ENCODE data around the gene EFCAB6. TPM values are rescaled to one million over a fixed set of nuclear protein-coding genes. Genes with fewer than 3 reads are reported as not detected.

Gene EFCAB6
- total and polyA plus RNA-seq, 10 of the 15 experiments (the other 5 are each of a cell fraction or from before 2014, with no cell fraction given): 0.05 to 0.42 (median 0.19) TPM

DNA sequence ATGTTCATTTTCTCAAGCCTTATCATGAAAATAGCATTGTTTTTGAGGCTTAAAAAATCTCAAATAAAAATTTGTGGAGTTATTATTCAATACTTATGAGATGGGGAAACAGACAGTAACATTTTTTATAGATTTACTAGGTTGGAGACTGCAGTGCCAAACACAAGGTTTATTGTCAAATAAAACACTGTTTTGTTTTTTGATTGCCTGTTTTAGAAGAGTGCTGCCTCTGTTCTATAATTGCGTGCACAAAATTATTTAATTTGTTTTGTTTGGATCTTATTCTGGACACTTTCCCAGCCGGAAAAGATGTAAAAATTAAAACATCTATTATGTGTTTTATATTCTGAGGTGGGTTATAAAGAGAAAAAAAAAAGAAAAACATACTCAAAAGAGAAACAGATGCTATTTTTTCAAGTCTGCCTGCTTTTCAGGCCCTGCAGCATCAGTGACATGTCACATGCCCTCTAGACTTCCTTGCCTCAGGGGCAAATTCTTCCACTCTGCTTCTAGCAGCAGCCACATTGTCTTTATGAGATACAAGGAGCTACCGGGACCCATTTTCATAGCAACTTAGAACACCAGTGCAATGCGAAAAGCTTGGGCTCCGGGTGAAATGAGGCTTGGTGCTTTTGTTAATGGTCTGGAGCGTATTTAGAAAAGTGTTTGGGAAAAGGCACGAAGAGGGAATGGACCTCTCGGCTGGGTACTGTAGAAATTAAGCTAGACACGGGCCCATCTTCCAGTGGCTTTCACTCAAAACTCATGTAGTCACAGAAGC lies 77.5 kb downstream of the EFCAB6 start:
- no peaks in the 10 kb centered on the region for H3K4me1 ChIP-seq (ENCODE audit: control insufficient read depth, insufficient read depth, low read length)
- no peak for ATAC-seq
- TF ChIP-seq RBBP5 (conservative IDR thresholded peaks at IDR 0.05) (no peak), SIX5 (IDR thresholded peaks at IDR 0.05; ENCODE audit: low read depth, low read length, severe bottlenecking) (no peak), SMAD1 (IDR thresholded peaks at IDR 0.05; ENCODE audit: low read depth, partially characterized antibody) (no peak)
- TF ChIP-seq, protein P1, sequence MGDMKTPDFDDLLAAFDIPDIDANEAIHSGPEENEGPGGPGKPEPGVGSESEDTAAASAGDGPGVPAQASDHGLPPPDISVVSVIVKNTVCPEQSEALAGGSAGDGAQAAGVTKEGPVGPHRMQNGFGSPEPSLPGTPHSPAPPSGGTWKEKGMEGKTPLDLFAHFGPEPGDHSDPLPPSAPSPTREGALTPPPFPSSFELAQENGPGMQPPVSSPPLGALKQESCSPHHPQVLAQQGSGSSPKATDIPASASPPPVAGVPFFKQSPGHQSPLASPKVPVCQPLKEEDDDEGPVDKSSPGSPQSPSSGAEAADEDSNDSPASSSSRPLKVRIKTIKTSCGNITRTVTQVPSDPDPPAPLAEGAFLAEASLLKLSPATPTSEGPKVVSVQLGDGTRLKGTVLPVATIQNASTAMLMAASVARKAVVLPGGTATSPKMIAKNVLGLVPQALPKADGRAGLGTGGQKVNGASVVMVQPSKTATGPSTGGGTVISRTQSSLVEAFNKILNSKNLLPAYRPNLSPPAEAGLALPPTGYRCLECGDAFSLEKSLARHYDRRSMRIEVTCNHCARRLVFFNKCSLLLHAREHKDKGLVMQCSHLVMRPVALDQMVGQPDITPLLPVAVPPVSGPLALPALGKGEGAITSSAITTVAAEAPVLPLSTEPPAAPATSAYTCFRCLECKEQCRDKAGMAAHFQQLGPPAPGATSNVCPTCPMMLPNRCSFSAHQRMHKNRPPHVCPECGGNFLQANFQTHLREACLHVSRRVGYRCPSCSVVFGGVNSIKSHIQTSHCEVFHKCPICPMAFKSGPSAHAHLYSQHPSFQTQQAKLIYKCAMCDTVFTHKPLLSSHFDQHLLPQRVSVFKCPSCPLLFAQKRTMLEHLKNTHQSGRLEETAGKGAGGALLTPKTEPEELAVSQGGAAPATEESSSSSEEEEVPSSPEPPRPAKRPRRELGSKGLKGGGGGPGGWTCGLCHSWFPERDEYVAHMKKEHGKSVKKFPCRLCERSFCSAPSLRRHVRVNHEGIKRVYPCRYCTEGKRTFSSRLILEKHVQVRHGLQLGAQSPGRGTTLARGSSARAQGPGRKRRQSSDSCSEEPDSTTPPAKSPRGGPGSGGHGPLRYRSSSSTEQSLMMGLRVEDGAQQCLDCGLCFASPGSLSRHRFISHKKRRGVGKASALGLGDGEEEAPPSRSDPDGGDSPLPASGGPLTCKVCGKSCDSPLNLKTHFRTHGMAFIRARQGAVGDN (IDR thresholded peaks at IDR 0.05): no peak
- TF ChIP-seq, protein P2, sequence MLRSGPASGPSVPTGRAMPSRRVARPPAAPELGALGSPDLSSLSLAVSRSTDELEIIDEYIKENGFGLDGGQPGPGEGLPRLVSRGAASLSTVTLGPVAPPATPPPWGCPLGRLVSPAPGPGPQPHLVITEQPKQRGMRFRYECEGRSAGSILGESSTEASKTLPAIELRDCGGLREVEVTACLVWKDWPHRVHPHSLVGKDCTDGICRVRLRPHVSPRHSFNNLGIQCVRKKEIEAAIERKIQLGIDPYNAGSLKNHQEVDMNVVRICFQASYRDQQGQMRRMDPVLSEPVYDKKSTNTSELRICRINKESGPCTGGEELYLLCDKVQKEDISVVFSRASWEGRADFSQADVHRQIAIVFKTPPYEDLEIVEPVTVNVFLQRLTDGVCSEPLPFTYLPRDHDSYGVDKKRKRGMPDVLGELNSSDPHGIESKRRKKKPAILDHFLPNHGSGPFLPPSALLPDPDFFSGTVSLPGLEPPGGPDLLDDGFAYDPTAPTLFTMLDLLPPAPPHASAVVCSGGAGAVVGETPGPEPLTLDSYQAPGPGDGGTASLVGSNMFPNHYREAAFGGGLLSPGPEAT (IDR thresholded peaks at IDR 0.05; ENCODE audit: low read depth): no peak
- no peaks in the 10 kb centered on the region for H4K20me1 ChIP-seq (ENCODE audit: control insufficient read depth, insufficient read depth)
- intact Hi-C loops (cut with micrococcal nuclease; ENCODE audit: unreplicated experiment) (no loop called here), in situ Hi-C loops (cut with MboI) (no loop called here)
- H2AFZ ChIP-seq (ENCODE audit: control insufficient read depth, low read depth, low read length): no peak overlapping the region
- H3K4me3 ChIP-seq: no peak overlapping the region
- H3K9ac ChIP-seq (ENCODE audit: control insufficient read depth, insufficient read depth, low read length): no peak overlapping the region
- no peaks in the 10 kb centered on the region for H3K9me3 ChIP-seq (replicated peaks; ENCODE audit: control insufficient read depth, insufficient read depth, low read length)
- no peaks in the 10 kb centered on the region; a peak in 2 of 4 replicates for H3K27me3 ChIP-seq (replicated peaks in 1 of 2; ENCODE audit: control insufficient read depth in 2 of 2, insufficient read depth in 2 of 2, low read length in 1 of 2)
- ChIA-PET SMC1A (ENCODE audit: uncharacterized antibody, unreplicated experiment) (interaction anchor here (1.0 kb wide), 1 partner anchor 11 kb away, joined by 3 read pairs; no protein-coding TSS in a partner anchor), RAD21 (ENCODE audit: unreplicated experiment) (no interaction called here), POLR2A (no interaction called here), CTCF (no interaction called here)
- 31% methylated on average over 9 of the region's 9 CpGs for WGBS (ENCODE audit: insufficient coverage, insufficient replicate concordance, low lambda C conversion rate, missing lambda C conversion rate)
- no peak overlapping the region for H3K27ac ChIP-seq (ENCODE audit: control insufficient read depth, insufficient read depth)
- FAIRE-seq: no peak
- BruUV-seq (replicated peaks): no TSS peak
- no peaks in the 10 kb centered on the region for H3K36me3 ChIP-seq (ENCODE audit: control insufficient read depth in 2 of 2, insufficient read depth in 2 of 2, low read length in 1 of 2)
- H3K4me2 ChIP-seq (ENCODE audit: control insufficient read depth, insufficient read depth): no peak overlapping the region
- DNase-seq (ENCODE audit: low read depth, low spot score): no peak
- no peaks in the 10 kb centered on the region for H3K79me2 ChIP-seq (ENCODE audit: control insufficient read depth, insufficient read depth, low read length)

Measured in GM12878 (cell line).